Right lobe of liver (tissue), 6 donors: ENCODE data around the gene TENM3. TPM values are rescaled to one million over a fixed set of nuclear protein-coding genes. Genes with fewer than 3 reads are reported as not detected.

Experiments used
- ATAC-seq, 4 donors: fragments of 200-7000 bp; cut with Tn5 transposase; one replicate each; pipeline ENCODE4 v1.9.1; 2020; ENCODE audit warnings: mild to moderate bottlenecking in 4 of 4, moderate library complexity in 4 of 4
- DNase-seq, 3 donors: peaks; one replicate each; pipeline ENCODE4 v3.0.0-alpha.2; 2020
- H3K27ac ChIP-seq, 3 donors: fragments of 200-600 bp; one replicate each; pipeline ENCODE4 v1.8.0; 2022
- H3K27me3 ChIP-seq, 2 donors: fragments of 200-600 bp; one replicate each; pipeline ENCODE4 v1.8.0; 2022
- H3K36me3 ChIP-seq, 4 donors: fragments of 200-600 bp; sonication (generic) in 1 of 4; one replicate each; pipeline versions ENCODE4 v1.5.1 to v1.8.0; 2017 to 2022; ENCODE audit warnings: control low read depth in 1 of 4
- H3K4me1 ChIP-seq, 4 donors: fragments of 200-600 bp; sonication (generic) in 1 of 4; one replicate each; pipeline versions ENCODE4 v1.5.1 to v1.8.0; 2017 to 2022; ENCODE audit warnings: control low read depth in 1 of 4
- H3K4me3 ChIP-seq, 3 donors: fragments of 200-600 bp; one replicate each; pipeline ENCODE4 v1.8.0; 2022
- H3K9me3 ChIP-seq, 4 donors: fragments of 200-600 bp; sonication (generic) in 1 of 4; one replicate each; pipeline versions ENCODE4 v1.5.1 to v1.8.0; 2017 to 2022; ENCODE audit warnings: control low read depth in 1 of 4
- POLR2A ChIP-seq: fragments of 450-650 bp; IDR thresholded peaks from one replicate; pipeline ENCODE4 v1.6.1; 2017; ENCODE audit warnings: antibody characterized with exemption, mild to moderate bottlenecking
- WGBS: methylation state at CpG from one replicate; pipeline ENCODE4 v1.1.6; 2018; ENCODE audit warnings: low coverage, low lambda C conversion rate; ENCODE audit not compliant: insufficient coverage; ENCODE audit errors: missing lambda C conversion rate; 5-methylcytosine and 5-hydroxymethylcytosine counted together
- intact Hi-C, 2 donors: fragments of 100-400 bp; cut with DNase I; formaldehyde crosslinking; loops; one replicate each; pipeline versions ENCODE4 v1.11.2 to v1.14.1; 2022
- total RNA-seq, 6 experiments: library from RNA; depleted of rRNA in 2 of 6; stranded (reverse); fragments of >200 nt in 2 of 6; fragmentation: NEBNext Ultra II Directional in 3 of 6; extraction: Animal tissue kit (Norgen Biotek cat#: 25700) in 3 of 6; gene quantifications; one replicate each; pipeline versions ENCODE4 v1.1.0 to v1.2.4, GENCODE V29; 2016 to 2023
- TF ChIP-seq, protein P1 (sequence below), 4 donors: fragments of 200-600 bp in 3 of 4; fragments of 450-650 bp in 1 of 4; IDR thresholded peaks; one replicate each; pipeline versions ENCODE4 v1.5.1 to v1.8.0; 2016 to 2022; ENCODE audit warnings: antibody characterized with exemption in 4 of 4, mild to moderate bottlenecking in 2 of 4
- donor health status: DM: no; HTN: yes; CAD: no.
- donor health status: DM: no; HTN: no; CAD: no.
- donor health status: DM: no; HTN: no; CAD: no.
- donor health status: DM: no; HTN: yes; CAD: no.
- donor health status: DM: no; HTN: yes; CAD: no.

TENM3 gene
- total RNA-seq, 6 experiments from 2014 or later: 0.06 to 3.0 (median 1.1) TPM

- ATAC-seq: peak; percentile 59 to 84 (median 68)
- Histone ChIP-seq H3K27ac (no peak overlapping the region), H3K36me3 (no peaks in the 10 kb centered on the region), H3K9me3 (no peaks in the 10 kb centered on the region), H3K27me3 (no peaks in the 10 kb centered on the region), H3K4me3 (no peak overlapping the region), H3K4me1 (peaks cover 0 to 7% (median 0%) of the 10 kb centered on the region in 4 donors)
- intact Hi-C loops: no loop called here
- no peak for DNase-seq
- WGBS: 41% methylated on average over 3 of the region's 3 CpGs
- TF ChIP-seq, protein P1, sequence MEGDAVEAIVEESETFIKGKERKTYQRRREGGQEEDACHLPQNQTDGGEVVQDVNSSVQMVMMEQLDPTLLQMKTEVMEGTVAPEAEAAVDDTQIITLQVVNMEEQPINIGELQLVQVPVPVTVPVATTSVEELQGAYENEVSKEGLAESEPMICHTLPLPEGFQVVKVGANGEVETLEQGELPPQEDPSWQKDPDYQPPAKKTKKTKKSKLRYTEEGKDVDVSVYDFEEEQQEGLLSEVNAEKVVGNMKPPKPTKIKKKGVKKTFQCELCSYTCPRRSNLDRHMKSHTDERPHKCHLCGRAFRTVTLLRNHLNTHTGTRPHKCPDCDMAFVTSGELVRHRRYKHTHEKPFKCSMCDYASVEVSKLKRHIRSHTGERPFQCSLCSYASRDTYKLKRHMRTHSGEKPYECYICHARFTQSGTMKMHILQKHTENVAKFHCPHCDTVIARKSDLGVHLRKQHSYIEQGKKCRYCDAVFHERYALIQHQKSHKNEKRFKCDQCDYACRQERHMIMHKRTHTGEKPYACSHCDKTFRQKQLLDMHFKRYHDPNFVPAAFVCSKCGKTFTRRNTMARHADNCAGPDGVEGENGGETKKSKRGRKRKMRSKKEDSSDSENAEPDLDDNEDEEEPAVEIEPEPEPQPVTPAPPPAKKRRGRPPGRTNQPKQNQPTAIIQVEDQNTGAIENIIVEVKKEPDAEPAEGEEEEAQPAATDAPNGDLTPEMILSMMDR (IDR thresholded peaks at IDR 0.05): peak in 2 of 4 donors; percentile 9 to 16
- TF ChIP-seq POLR2A: no peak
Observed at GRCh38 chr4:182320580-182320979, 77.4 kb downstream of the TENM3 start.

DNA sequence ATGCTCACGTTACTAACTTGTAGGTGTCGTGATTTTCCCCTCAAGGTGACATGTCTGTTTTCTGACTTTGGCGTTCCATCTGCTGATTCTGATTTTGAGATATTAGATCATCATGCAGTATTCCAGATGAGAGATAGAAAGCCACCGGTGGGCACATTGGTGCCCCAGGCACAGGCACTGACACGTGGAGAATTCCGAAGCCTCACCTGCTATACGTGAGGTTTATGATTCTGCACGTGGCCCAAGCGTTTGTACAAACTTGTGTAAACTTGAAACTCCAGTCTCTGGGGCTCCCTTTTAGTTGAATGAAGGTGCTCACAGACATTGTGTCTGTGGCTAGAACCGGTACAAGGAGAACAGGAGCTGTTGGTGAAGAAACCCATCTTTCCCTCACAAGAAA is 81.1 kb downstream of the TENM3 start:
- H3K27ac ChIP-seq: no peak overlapping the region
- TF ChIP-seq POLR2A: no peak
- no peak for DNase-seq
- H3K9me3 ChIP-seq: no peaks in the 10 kb centered on the region
- H3K27me3 ChIP-seq: no peaks in the 10 kb centered on the region
- H3K4me1 ChIP-seq: peaks cover 0 to 7% (median 0%) of the 10 kb centered on the region in 4 donors
- intact Hi-C loops: no loop called here
- no peak for ATAC-seq
- H3K36me3 ChIP-seq: no peaks in the 10 kb centered on the region
- H3K4me3 ChIP-seq: no peak overlapping the region
- 87% methylated on average over 3 of the region's 10 CpGs for WGBS

DNA sequence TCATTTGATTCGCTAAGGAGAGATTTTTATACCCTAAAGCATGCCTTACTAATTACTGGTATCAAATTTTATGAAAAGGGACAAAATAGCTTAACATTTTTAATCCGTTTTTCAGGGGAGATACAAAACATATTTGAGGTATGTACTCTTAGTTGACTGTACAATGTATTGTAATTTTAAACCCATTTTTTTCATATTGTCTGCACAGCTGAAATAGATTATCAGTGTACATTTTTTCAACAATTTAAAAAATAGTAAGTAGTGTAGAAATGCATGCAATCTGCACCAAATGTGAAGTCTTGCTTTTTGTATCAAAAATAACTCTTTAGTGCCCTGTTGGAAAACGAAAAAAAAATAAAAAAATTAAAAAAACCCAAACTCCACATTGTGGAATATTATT is 82.2 kb downstream of the TENM3 start:
- whole genome bisulfite sequencing: 43% methylated on average over 3 of the region's 3 CpGs
- TF ChIP-seq, protein P1 (IDR thresholded peaks at IDR 0.05): no peak
- no peak for TF ChIP-seq POLR2A
- H3K9me3 ChIP-seq: no peaks in the 10 kb centered on the region
- ATAC-seq (no peak), DNase-seq (no peak)
- no peak overlapping the region for H3K27ac ChIP-seq
- no peaks in the 10 kb centered on the region for H3K36me3 ChIP-seq
- no peaks in the 10 kb centered on the region for H3K27me3 ChIP-seq
- intact Hi-C loops: no loop called here
- no peak overlapping the region for H3K4me3 ChIP-seq
- H3K4me1 ChIP-seq: peaks cover 0 to 5% (median 0%) of the 10 kb centered on the region in 4 donors

GRCh38 chr4:182325848-182326255 is 82.7 kb downstream of the TENM3 start:
- no peak overlapping the region for H3K27ac ChIP-seq
- H3K4me3 ChIP-seq: no peak overlapping the region
- intact Hi-C loops: no loop called here
- H3K9me3 ChIP-seq: no peaks in the 10 kb centered on the region
- H3K27me3 ChIP-seq: no peaks in the 10 kb centered on the region
- H3K4me1 ChIP-seq: peaks cover 0 to under 1% (median 0%) of the 10 kb centered on the region in 4 donors
- no peak for DNase-seq
- H3K36me3 ChIP-seq: no peaks in the 10 kb centered on the region
- no peak for TF ChIP-seq POLR2A
- TF ChIP-seq, protein P1 (IDR thresholded peaks at IDR 0.05): no peak
- 57% methylated on average over 10 of the region's 16 CpGs for WGBS
- ATAC-seq: no peak

DNA sequence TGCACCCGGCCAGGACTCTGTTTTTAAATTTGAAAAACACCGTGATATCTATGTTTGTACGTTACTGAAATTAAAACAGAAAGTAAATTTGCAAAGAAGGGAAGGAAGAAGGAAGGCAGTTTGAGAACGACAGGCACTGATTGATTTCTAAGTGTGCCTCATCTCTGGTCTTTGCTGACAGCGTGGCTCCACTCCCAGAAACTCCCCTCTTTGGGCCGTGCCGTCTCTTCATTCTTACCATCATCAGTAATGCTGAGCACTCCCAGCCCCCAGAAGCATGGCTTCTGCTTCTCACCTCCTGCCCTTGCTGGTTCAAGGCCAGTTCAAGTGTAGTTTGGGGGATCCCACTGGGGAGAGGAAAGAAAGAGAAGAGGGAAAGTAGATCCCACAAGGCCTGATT is 85.3 kb downstream of the TENM3 start:
- 75% methylated on average over 7 of the region's 7 CpGs for WGBS
- no peaks in the 10 kb centered on the region for H3K9me3 ChIP-seq
- DNase-seq (no peak), ATAC-seq (no peak)
- intact Hi-C loops: no loop called here
- no peaks in the 10 kb centered on the region for H3K36me3 ChIP-seq
- H3K27me3 ChIP-seq: no peaks in the 10 kb centered on the region
- no peaks in the 10 kb centered on the region for H3K4me1 ChIP-seq
- H3K27ac ChIP-seq: no peak overlapping the region
- H3K4me3 ChIP-seq: no peak overlapping the region
- TF ChIP-seq, protein P1 (IDR thresholded peaks at IDR 0.05): no peak
- no peak for TF ChIP-seq POLR2A
